ENCODE data around the gene ZIM2. TPM values are rescaled to one million over a fixed set of nuclear protein-coding genes. Genes with fewer than 3 reads are reported as not detected.

ZIM2 gene
- total RNA-seq, 1 experiment from 2014 or later = not detected

- Mint-ChIP-seq H3K27ac (no peak overlapping the region), H3K36me3 (peaks cover 65% of the 10 kb centered on the region), H3K4me3 (no peak overlapping the region), H3K9me3 (peaks cover 69% of the 10 kb centered on the region), H3K4me1 (no peaks in the 10 kb centered on the region), H3K27me3 (ENCODE audit: low read depth) (no peaks in the 10 kb centered on the region; the same call in 1 of the 2 replicates)
- TF ChIP-seq PRRX2 (CRISPR knock-in tag; IDR thresholded peaks at IDR 0.05) (no peak), NFATC4 (CRISPR knock-in tag; IDR thresholded peaks at IDR 0.05) (no peak)
- ChIA-PET POLR2A (no interaction called here), CTCF (no interaction called here)
- DNase-seq (ENCODE audit: low spot score) = no peak
- ATAC-seq = no peak
These were observed 89.9 kb downstream of the ZIM2 start for GRCh38 chr19:56750658-56751057.

DNA sequence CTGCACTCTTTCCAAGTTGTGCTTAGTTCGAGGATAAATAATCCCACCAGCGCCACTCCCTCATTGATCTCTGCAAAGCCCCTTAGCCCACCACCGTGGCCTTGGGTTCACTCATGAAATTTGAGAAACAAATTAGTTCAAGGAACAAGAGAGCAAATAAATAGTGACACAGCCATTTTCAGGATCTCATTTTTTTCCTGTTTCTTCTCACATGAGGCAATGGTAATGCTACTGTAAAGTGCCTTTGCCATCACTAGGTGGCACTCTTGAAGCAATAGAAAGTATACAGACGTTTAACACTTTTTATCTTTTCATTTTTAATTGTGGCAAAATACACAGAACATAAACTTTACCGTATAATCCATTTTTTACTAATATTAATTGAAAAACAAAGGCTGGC is 92.1 kb downstream of the ZIM2 start:
- no peak for DNase-seq (ENCODE audit: low spot score)
- CTCF ChIA-PET = no interaction called here
- ATAC-seq = no peak
- H3K27ac Mint-ChIP-seq = no peak overlapping the region
- H3K36me3 Mint-ChIP-seq = peaks cover 66% of the 10 kb centered on the region
- H3K9me3 Mint-ChIP-seq = peaks cover 67% of the 10 kb centered on the region
- H3K27me3 Mint-ChIP-seq (ENCODE audit: low read depth) = peaks cover 10% of the 10 kb centered on the region
- POLR2A ChIA-PET = no interaction called here
- TF ChIP-seq, protein P1, sequence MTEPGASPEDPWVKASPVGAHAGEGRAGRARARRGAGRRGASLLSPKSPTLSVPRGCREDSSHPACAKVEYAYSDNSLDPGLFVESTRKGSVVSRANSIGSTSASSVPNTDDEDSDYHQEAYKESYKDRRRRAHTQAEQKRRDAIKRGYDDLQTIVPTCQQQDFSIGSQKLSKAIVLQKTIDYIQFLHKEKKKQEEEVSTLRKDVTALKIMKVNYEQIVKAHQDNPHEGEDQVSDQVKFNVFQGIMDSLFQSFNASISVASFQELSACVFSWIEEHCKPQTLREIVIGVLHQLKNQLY (CRISPR knock-in tag; IDR thresholded peaks at IDR 0.05) = no peak
- TF ChIP-seq JAZF1 (CRISPR knock-in tag; IDR thresholded peaks at IDR 0.05) = no peak
- H3K4me1 Mint-ChIP-seq = no peaks in the 10 kb centered on the region
- no peak overlapping the region for H3K4me3 Mint-ChIP-seq

DNA sequence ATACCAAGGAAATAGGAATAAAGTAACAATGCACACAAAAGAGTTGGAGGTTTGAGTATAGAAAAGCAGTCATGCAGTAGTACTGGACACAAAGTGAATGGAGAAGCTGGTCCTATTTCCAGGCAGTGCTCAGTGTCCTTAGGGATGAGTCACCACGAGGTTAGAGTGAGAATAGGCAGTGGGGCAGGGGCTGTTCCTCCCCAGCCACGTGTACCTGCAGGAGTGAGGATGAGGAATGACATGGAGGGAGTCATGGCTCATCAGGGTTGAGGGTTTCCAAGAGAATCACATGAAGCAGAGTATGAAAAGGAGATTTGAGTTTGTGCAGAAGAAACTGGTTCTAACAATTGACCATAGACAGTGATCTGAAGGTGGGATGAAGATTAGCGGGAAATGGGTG is 94.2 kb downstream of the ZIM2 start:
- CTCF ChIA-PET = no interaction called here
- TF ChIP-seq RORB (CRISPR knock-in tag; IDR thresholded peaks at IDR 0.05) = no peak
- no peak for TF ChIP-seq JUN (CRISPR knock-in tag; IDR thresholded peaks at IDR 0.05)
- TF ChIP-seq FOXJ3 (CRISPR knock-in tag; IDR thresholded peaks at IDR 0.05; ENCODE audit: borderline replicate concordance) = no peak
- no peak for TF ChIP-seq ZNF138 (CRISPR knock-in tag; conservative IDR thresholded peaks at IDR 0.05)
- no peak for TF ChIP-seq SMAD3 (CRISPR knock-in tag; IDR thresholded peaks at IDR 0.05; ENCODE audit: borderline replicate concordance)
- TF ChIP-seq RELA (CRISPR knock-in tag; IDR thresholded peaks at IDR 0.05; ENCODE audit: borderline replicate concordance) = no peak
- no peak for TF ChIP-seq NFE2L1 (CRISPR knock-in tag; IDR thresholded peaks at IDR 0.05)
- TF ChIP-seq, protein P2, sequence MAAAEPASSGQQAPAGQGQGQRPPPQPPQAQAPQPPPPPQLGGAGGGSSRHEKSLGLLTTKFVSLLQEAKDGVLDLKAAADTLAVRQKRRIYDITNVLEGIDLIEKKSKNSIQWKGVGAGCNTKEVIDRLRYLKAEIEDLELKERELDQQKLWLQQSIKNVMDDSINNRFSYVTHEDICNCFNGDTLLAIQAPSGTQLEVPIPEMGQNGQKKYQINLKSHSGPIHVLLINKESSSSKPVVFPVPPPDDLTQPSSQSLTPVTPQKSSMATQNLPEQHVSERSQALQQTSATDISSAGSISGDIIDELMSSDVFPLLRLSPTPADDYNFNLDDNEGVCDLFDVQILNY (CRISPR knock-in tag; IDR thresholded peaks at IDR 0.05) = no peak
- no peak for TF ChIP-seq SOX15 (CRISPR knock-in tag; IDR thresholded peaks at IDR 0.05)
- TF ChIP-seq ZBTB43 (CRISPR knock-in tag; IDR thresholded peaks at IDR 0.05) = no peak
- Mint-ChIP-seq H3K36me3 (peaks cover 75% of the 10 kb centered on the region), H3K27me3 (ENCODE audit: low read depth) (peaks cover 14% of the 10 kb centered on the region), H3K4me3 (no peak overlapping the region), H3K9me3 (peaks cover 74% of the 10 kb centered on the region), H3K4me1 (no peaks in the 10 kb centered on the region), H3K27ac (no peak overlapping the region)
- DNase-seq (ENCODE audit: low spot score) (no peak), ATAC-seq (no peak)
- POLR2A ChIA-PET = no interaction called here

GRCh38 chr19:56740501-56740900 is 100.0 kb downstream of the ZIM2 start:
- Mint-ChIP-seq H3K36me3 (peaks cover 73% of the 10 kb centered on the region), H3K27me3 (ENCODE audit: low read depth) (peaks cover 20% of the 10 kb centered on the region), H3K9me3 (peaks cover 78% of the 10 kb centered on the region), H3K27ac (no peak overlapping the region), H3K4me3 (no peak overlapping the region), H3K4me1 (no peaks in the 10 kb centered on the region)
- ATAC-seq = no peak
- CTCF ChIA-PET = no interaction called here
- DNase-seq (ENCODE audit: low spot score) = no peak
- POLR2A ChIA-PET = no interaction called here
- TF ChIP-seq, protein P3, sequence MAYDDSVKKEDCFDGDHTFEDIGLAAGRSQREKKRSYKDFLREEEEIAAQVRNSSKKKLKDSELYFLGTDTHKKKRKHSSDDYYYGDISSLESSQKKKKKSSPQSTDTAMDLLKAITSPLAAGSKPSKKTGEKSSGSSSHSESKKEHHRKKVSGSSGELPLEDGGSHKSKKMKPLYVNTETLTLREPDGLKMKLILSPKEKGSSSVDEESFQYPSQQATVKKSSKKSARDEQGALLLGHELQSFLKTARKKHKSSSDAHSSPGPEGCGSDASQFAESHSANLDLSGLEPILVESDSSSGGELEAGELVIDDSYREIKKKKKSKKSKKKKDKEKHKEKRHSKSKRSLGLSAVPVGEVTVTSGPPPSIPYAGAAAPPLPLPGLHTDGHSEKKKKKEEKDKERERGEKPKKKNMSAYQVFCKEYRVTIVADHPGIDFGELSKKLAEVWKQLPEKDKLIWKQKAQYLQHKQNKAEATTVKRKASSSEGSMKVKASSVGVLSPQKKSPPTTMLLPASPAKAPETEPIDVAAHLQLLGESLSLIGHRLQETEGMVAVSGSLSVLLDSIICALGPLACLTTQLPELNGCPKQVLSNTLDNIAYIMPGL (CRISPR knock-in tag; IDR thresholded peaks at IDR 0.05) = no peak
- TF ChIP-seq EMX1 (CRISPR knock-in tag; IDR thresholded peaks at IDR 0.05) = no peak
- TF ChIP-seq ESRRA (CRISPR knock-in tag; IDR thresholded peaks at IDR 0.05; ENCODE audit: borderline replicate concordance) = no peak
- no peak for TF ChIP-seq ZNF317 (CRISPR knock-in tag; IDR thresholded peaks at IDR 0.05; ENCODE audit: borderline replicate concordance, low read depth)
- TF ChIP-seq NFATC4 (CRISPR knock-in tag; IDR thresholded peaks at IDR 0.05) = no peak
- TF ChIP-seq FOXJ3 (CRISPR knock-in tag; IDR thresholded peaks at IDR 0.05; ENCODE audit: borderline replicate concordance) = no peak
- no peak for TF ChIP-seq STAT6 (CRISPR knock-in tag; conservative IDR thresholded peaks at IDR 0.05; ENCODE audit: low read depth)
- no peak for TF ChIP-seq NR2C2 (CRISPR knock-in tag; IDR thresholded peaks at IDR 0.05)
- TF ChIP-seq ERG (CRISPR knock-in tag; IDR thresholded peaks at IDR 0.05) = no peak
